SU-DHL-6 (cell line): ENCODE measurements around the gene GOLGA6C.

Experiments
- H2AFZ ChIP-seq: fragments of 200-600 bp; sonication (generic); 2 replicates; pipeline ENCODE4 v1.6.1; 2014; ENCODE audit warnings: low read depth, mild to moderate bottlenecking, moderate library complexity, mixed read lengths, antibody characterized with exemption, low read length; ENCODE audit not compliant: severe bottlenecking
- H3F3A ChIP-seq: fragments of 200-600 bp; shearing (Covaris generic); 2 replicates; pipeline ENCODE4 v1.6.0; 2016; ENCODE audit warnings: antibody characterized with exemption, mild to moderate bottlenecking; ENCODE audit not compliant: insufficient read depth
- H3K27ac ChIP-seq: fragments of 200-600 bp; sonication (generic); 2 replicates; pipeline ENCODE4 v1.5.1; 2016; ENCODE audit warnings: low read depth, mild to moderate bottlenecking, low read length, moderate library complexity, mixed read lengths
- H3K27me3 ChIP-seq: fragments of 200-600 bp; sonication (generic), shearing (Covaris generic); 2 replicates; pipeline ENCODE4 v1.6.0; 2014; ENCODE audit warnings: mild to moderate bottlenecking, low read length
- H3K36me3 ChIP-seq: fragments of 200-600 bp; sonication (generic); 2 replicates; pipeline ENCODE4 v1.6.1; 2014; ENCODE audit warnings: mild to moderate bottlenecking, low read length, mixed read lengths
- H3K4me2 ChIP-seq: fragments of 300-600, 200-600 bp; shearing (Covaris generic), sonication (generic); 2 replicates; pipeline ENCODE4 v1.6.0; 2014; ENCODE audit warnings: low read length, low read depth, mild to moderate bottlenecking; ENCODE audit not compliant: poor library complexity, severe bottlenecking
- H3K4me3 ChIP-seq: fragments of 200-600 bp; sonication (generic); 2 replicates; pipeline ENCODE4 v1.5.1; 2014; ENCODE audit warnings: antibody characterized with exemption, low read length, mild to moderate bottlenecking, mixed read lengths; ENCODE audit not compliant: insufficient read depth, poor library complexity, severe bottlenecking
- H3K79me2 ChIP-seq: fragments of 200-600 bp; sonication (generic); 2 replicates; pipeline ENCODE4 v1.6.1; 2014; ENCODE audit warnings: mild to moderate bottlenecking, low read length, moderate library complexity; ENCODE audit not compliant: insufficient read depth
- H3K9ac ChIP-seq: fragments of 200-600 bp; sonication (generic); 2 replicates; pipeline ENCODE4 v1.7.0; 2014; ENCODE audit warnings: mild to moderate bottlenecking, low read length
- H3K9me2 ChIP-seq: fragments of 200-600 bp; sonication (generic); replicated peaks from 2 replicates; pipeline ENCODE4 v1.6.1; 2014; ENCODE audit warnings: low read length; ENCODE audit not compliant: insufficient read depth
- H3K9me3 ChIP-seq: fragments of 200-600 bp; sonication (generic); 2 replicates; pipeline ENCODE4 v1.6.1; 2014; ENCODE audit warnings: low read length, mixed read lengths; ENCODE audit not compliant: insufficient read depth
- H4K20me1 ChIP-seq: fragments of 200-600 bp; sonication (generic); 2 replicates; pipeline ENCODE4 v1.6.1; 2014; ENCODE audit warnings: low read depth, mild to moderate bottlenecking, antibody characterized with exemption, low read length, moderate library complexity, mixed read lengths
- CTCF ChIP-seq: fragments of 200-600 bp; sonication (generic); IDR thresholded peaks from one replicate; pipeline ENCODE4 v1.5.1; 2017; ENCODE audit warnings: antibody characterized with exemption, mild to moderate bottlenecking, low read length, moderate library complexity; ENCODE audit not compliant: insufficient read depth, poor library complexity, severe bottlenecking
- EZH2phosphoT487 ChIP-seq: fragments of 200-600 bp; sonication (generic), shearing (Covaris generic); conservative IDR thresholded peaks from 2 replicates; pipeline ENCODE4 v1.6.1; 2018; ENCODE audit warnings: mild to moderate bottlenecking, antibody characterized with exemption, low read length, moderate library complexity, mixed read lengths

GOLGA6C gene

GRCh38 chr15:75210811-75211230 is 47.3 kb upstream of the GOLGA6C start:
- Histone ChIP-seq H4K20me1 (peaks cover 13% of the 10 kb centered on the region), H3K4me3 (no peak overlapping the region), H3F3A (no peaks in the 10 kb centered on the region), H3K9ac (no peak overlapping the region), H3K27me3 (no peaks in the 10 kb centered on the region), H3K27ac (no peak overlapping the region), H3K36me3 (no peaks in the 10 kb centered on the region), H2AFZ (no peak overlapping the region), H3K9me2 (no peaks in the 10 kb centered on the region), H3K79me2 (peaks cover 39% of the 10 kb centered on the region), H3K4me2 (no peak overlapping the region), H3K9me3 (no peaks in the 10 kb centered on the region)
- TF ChIP-seq EZH2phosphoT487 (no peak), CTCF (no peak)

GRCh38 chr15:75211436-75212199 is 46.5 kb upstream of the GOLGA6C start:
- H3K4me3 ChIP-seq = no peak overlapping the region
- no peak for TF ChIP-seq CTCF
- no peak for TF ChIP-seq EZH2phosphoT487
- H3K27ac ChIP-seq = no peak overlapping the region
- no peaks in the 10 kb centered on the region for H3K9me2 ChIP-seq
- H3F3A ChIP-seq = no peaks in the 10 kb centered on the region
- H3K9me3 ChIP-seq = no peaks in the 10 kb centered on the region
- no peaks in the 10 kb centered on the region for H3K27me3 ChIP-seq
- no peak overlapping the region for H2AFZ ChIP-seq
- H3K9ac ChIP-seq = no peak overlapping the region
- H3K4me2 ChIP-seq = no peak overlapping the region
- no peaks in the 10 kb centered on the region for H3K36me3 ChIP-seq
- peaks cover 31% of the 10 kb centered on the region for H3K79me2 ChIP-seq
- peaks cover 13% of the 10 kb centered on the region for H4K20me1 ChIP-seq

- TF ChIP-seq EZH2phosphoT487 (no peak), CTCF (no peak)
- Histone ChIP-seq H3K9me2 (no peaks in the 10 kb centered on the region), H3K36me3 (no peaks in the 10 kb centered on the region), H3K27ac (no peak overlapping the region), H3K79me2 (peaks cover 25% of the 10 kb centered on the region), H3F3A (no peaks in the 10 kb centered on the region), H4K20me1 (peaks cover 13% of the 10 kb centered on the region), H3K4me2 (no peak overlapping the region), H3K9ac (no peak overlapping the region), H3K27me3 (no peaks in the 10 kb centered on the region), H2AFZ (no peak overlapping the region), H3K4me3 (no peak overlapping the region), H3K9me3 (no peaks in the 10 kb centered on the region)
Measured at GRCh38 chr15:75212200-75212858, 45.8 kb upstream of the GOLGA6C start.
